ENCODE measurements around the gene ZNF32.
A peak's percentile ranks its signal among the peaks of the same experiment; 100 is the strongest.

ZNF32 gene

DNA sequence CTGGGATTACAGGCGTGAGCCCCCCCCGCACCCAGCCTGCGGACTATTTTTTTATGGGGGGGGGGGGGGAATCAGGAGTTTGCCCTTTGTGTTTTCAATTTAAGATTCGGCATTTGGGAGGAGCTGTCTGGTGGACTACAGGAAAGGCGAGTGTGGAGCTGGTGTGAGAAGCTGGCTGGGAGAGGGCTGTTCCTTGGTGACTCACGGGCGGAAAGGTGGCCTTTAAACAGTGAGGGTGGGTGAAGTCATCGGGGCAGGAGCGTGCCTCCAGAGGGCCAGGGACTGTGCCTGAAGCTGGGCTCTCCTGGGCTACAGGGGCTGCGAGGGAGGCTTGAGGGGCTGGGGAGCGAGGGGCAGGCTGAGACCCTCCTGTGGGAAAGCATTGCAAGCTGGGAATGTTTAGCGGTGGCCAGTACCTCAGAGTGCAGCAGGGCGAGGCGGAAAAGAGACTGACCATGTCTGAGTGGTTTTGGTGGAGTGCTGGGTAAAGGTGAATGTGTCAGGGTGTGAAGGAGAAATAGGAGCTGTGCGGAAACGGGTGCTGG lies 39.7 kb upstream of the ZNF32 start:
- TF ChIP-seq, protein P1, sequence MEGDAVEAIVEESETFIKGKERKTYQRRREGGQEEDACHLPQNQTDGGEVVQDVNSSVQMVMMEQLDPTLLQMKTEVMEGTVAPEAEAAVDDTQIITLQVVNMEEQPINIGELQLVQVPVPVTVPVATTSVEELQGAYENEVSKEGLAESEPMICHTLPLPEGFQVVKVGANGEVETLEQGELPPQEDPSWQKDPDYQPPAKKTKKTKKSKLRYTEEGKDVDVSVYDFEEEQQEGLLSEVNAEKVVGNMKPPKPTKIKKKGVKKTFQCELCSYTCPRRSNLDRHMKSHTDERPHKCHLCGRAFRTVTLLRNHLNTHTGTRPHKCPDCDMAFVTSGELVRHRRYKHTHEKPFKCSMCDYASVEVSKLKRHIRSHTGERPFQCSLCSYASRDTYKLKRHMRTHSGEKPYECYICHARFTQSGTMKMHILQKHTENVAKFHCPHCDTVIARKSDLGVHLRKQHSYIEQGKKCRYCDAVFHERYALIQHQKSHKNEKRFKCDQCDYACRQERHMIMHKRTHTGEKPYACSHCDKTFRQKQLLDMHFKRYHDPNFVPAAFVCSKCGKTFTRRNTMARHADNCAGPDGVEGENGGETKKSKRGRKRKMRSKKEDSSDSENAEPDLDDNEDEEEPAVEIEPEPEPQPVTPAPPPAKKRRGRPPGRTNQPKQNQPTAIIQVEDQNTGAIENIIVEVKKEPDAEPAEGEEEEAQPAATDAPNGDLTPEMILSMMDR (IDR thresholded peaks at IDR 0.05; ENCODE audit: insufficient read depth, missing control alignments) = no peak
- DNase-seq (ENCODE audit: insufficient read length, low spot score) = no peak
- FAIRE-seq = no peak

DNA sequence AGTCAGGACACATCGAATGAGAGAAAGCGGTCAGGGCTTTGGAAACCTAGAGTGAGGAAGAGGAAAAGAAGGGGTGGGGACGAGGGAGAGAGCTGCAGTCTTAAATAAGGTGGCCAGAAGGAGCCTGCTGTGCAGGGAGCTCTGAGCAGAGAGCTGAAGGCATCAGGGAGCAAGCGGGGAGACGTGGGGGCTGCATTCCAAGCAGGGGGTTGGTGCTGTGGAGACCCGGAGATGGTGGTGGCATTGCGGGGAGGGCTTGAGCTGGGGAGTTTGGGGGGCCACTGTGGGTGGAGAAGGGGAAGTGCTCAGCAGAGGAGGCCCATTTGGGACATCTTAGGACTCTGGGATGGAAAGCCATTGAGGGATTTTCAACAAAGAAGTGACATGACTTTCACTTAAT lies 38.7 kb upstream of the ZNF32 start:
- no peak for FAIRE-seq
- TF ChIP-seq, protein P1 (IDR thresholded peaks at IDR 0.05; ENCODE audit: insufficient read depth, missing control alignments) = no peak
- no peak for DNase-seq (ENCODE audit: insufficient read length, low spot score)

DNA sequence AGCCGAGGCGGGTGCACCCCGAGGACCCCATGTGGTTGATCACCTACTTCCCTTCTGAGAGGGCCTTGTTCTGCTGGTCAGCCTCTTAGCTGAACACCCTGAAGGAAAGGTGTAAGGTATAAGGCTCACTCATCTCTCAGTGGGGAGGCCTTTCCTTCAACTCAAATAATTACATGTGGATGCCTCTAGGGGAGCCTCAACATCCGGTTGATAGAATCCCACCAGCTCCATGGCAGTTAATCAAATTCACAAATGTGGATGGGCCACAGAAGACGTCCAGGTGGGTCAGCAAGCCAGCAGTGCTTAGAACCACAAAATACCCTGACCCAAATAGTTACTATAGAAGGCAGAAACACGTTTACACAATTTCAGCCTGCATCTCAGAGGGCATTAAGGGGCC lies 37.7 kb upstream of the ZNF32 start:
- TF ChIP-seq, protein P1 (IDR thresholded peaks at IDR 0.05; ENCODE audit: insufficient read depth, missing control alignments) = no peak
- FAIRE-seq = no peak
- DNase-seq (ENCODE audit: insufficient read length, low spot score) = no peak

DNA sequence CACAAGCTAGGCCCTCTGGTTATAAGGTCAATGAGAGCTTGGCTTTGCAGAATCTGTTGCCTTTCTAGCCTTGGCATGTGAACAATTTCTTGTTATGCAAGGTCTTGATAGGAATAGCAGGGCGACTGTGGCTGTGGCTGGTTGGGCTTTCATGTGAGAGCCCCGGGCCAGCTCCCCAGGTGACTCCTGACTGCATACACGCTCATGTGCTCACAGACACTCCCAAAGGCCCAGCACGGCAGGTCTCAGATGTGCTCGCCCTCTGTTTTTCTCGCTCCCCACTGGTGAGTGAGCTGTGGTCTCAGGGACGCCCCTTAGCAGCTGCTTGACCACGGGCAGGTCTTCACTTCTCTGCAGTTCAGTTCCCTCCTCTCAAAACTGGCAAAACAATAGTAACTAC lies 37.1 kb upstream of the ZNF32 start:
- FAIRE-seq (no peak), DNase-seq (ENCODE audit: insufficient read length, low spot score) (no peak)
- TF ChIP-seq, protein P1 (IDR thresholded peaks at IDR 0.05; ENCODE audit: insufficient read depth, missing control alignments) = no peak

DNA sequence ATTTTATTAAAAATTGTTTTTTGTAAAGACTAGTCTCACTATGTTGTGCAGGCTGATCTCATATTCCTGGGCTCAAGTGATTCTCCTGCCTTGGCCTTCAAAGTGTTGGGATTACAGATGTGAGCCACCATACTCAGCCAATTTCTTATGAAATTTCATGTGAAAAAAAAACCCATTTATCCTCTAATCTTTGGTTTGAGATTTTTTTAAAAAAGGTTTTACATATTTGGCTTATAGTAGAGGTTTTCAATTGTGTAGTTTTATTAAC lies 35.5 kb upstream of the ZNF32 start:
- TF ChIP-seq, protein P1 (IDR thresholded peaks at IDR 0.05; ENCODE audit: insufficient read depth, missing control alignments) = no peak
- FAIRE-seq = no peak
- DNase-seq (ENCODE audit: insufficient read length, low spot score) = no peak

DNA sequence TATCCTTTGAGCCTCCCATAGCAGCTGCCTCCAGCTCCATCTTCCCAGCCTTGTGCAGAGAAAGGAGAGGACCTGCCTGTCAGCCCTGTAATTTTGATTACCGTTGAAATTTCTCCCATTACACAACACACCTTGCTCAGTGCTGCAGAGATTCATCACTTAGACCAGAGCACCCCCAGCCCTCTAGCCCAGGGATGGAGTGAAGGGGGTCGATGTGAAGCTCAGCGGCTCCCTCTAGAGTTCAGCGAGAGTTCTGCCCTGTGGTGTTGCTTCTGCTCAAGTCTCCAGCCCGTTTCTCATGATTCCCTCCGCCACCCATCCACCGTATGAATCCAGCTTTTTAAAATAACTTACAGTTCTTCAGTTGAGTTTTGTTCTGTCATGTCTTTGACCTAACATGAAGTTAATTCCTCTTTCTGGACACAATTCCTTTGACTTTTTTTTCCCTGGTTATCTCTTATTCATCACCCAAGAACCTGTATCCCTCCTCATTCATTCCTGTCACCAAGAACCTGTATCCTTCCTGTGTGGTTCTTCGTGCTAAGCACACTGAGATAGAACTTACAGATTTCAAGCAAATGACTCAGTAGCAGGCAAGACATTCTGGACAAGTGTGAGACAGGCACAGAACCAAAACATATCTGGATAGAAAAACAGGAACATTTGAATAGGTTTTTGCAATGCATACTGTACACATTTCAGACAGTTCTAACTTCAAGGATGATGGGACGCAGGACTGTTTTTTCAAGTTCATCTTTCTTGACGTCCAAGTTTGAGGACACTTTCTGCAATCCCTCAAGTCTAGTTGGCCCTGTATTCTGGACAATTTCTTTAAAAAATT lies 35.0 kb upstream of the ZNF32 start:
- DNase-seq (ENCODE audit: insufficient read length, low spot score) (no peak), FAIRE-seq (no peak)
- TF ChIP-seq, protein P1 (IDR thresholded peaks at IDR 0.05; ENCODE audit: insufficient read depth, missing control alignments) = peak; percentile 26

DNA sequence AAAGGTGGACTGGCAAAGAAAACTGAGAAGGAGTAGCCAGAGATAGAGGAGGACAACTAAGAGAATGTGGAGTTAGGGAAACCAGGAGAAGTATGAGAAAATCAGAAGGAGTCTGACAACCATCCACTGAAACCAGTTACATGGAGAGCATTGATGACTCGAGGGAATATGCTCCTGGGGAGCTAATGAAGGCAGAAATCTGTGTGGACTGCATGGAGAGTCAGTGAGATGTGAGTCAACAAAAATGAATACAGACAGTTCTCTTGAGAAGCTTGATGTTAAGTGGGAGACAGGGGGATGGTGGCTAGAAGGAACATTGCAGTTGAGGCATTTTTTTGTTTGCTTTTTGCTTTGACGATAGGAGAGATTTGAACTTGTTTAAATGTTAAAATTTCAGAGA lies 34.3 kb upstream of the ZNF32 start:
- DNase-seq (ENCODE audit: insufficient read length, low spot score) (no peak), FAIRE-seq (no peak)
- TF ChIP-seq, protein P1 (IDR thresholded peaks at IDR 0.05; ENCODE audit: insufficient read depth, missing control alignments) = no peak

All from D721Med (cell line).